GM19328 (cell line): Measurements from ENCODE around the gene PAM16.

Experiments
- ATAC-seq: cut with Tn5 transposase; IDR thresholded peaks from one replicate; pipeline ENCODE4 v1.9.1; 2021; ENCODE audit warnings: mild to moderate bottlenecking, moderate library complexity; ENCODE audit not compliant: unreplicated experiment

PAM16 gene

DNA sequence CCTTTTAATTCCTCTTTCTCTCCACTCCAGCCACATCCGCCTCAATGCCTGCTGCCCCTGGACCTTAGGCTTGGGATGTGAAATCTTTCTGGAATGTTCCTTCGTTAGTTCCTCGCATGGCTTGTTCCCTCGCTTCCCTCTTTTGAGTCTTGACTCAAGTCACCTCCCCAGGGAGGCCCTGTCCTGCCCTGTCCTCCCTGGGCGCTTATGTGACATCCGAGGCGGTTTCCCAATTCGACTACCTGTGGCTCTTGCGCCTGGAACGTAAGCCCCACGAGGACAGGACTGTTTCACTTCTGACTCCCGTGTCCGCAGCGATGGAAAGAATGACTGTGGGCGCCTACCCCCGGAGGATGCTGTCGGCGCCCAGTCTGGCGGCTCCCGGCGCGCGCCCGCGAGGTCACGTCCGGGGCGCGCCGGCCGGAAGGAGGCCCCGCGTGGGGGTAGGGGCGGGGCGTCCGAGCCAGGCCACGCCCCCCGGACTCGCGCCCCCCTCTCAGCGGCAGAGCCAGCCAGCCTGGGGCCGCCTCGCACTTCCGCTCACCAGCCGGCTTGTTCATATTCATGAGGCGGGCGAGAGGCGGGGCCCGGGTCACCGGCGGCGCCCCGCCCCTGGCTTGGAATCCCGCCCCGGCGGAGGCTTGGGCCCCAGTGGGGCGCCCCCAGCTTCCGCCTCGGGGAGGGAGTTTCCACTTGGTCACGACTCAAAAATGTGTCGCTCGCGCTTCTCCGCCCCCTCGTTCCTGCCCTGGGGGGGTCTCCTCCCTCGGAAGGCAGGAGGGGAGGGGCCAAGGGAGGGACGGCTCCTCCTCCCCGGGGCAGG lies 43.7 kb downstream of the PAM16 start:
- peak; percentile 85 for ATAC-seq

DNA sequence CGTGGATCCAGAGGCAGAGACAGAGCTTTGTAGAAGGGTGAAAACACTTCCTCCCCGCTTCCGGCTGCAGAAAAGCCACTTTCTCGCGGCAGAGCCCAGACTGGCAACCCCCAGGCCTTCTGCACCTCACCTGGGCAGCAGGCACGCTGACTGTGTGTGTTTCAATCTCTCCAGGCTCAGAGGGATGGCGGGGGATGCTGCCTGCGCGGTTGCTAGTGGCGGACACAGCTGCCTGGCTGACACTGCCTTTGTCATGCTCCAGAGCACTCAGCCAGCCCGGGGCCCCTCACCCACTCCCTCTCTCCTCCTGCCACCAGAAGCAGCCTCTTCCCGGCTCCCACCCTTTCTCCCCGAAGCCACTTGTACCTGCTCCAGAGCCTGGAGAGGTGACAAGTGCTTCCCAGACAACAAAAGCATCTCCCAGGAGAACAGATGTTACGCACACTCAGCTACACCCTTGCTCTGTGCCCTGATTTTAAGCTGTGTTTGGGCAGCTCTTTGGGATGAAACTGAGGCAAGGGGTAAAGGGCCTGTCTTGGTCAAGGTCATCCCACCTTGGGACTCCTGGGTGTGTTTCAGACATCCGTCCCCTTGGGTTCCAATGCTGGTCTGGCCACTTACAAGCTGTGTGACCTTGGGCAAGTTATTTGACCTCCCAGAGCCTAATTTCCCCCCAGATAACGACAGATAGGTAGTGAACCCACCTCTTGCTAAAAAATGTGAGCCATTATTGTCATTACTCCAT lies 44.5 kb downstream of the PAM16 start:
- no peak for ATAC-seq

DNA sequence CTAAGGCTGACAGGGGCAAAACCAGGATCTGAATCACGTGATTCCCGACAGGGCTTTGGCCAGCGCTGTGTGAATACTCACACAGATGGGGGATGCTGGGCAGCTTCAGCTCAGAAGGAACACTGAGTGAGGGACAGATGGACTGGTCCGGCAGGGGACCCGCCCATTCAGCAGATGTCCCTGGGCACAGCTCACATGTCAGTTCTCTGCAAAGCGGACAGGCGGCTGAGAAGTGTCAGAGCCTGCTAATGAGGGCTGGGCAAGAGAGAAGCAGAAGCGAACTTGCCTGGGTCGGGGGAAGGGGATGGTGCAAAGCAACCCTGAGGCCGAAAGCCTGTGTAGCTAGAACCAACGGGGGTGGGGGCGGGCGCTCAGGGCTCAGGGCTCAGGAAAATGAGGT lies 47.1 kb downstream of the PAM16 start:
- no peak for ATAC-seq

DNA sequence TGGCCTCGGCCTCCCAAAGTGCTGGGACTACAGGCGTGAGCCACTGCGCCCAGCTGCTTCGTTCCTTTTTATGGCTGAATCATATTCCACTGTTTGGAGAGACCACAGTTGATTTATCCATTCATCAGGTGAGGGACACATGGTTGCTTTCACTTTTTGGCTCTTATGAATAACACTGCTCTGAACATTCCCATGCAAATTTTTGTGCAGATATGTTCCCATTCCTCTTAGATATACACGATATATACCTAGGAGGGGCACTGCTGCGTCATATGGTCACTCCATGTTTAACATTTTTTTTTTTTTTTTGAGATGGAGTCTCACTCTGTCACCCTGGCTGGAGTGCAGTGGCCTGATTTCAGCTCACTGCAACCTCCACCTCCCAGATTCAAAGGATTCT lies 49.2 kb downstream of the PAM16 start:
- no peak for ATAC-seq

DNA sequence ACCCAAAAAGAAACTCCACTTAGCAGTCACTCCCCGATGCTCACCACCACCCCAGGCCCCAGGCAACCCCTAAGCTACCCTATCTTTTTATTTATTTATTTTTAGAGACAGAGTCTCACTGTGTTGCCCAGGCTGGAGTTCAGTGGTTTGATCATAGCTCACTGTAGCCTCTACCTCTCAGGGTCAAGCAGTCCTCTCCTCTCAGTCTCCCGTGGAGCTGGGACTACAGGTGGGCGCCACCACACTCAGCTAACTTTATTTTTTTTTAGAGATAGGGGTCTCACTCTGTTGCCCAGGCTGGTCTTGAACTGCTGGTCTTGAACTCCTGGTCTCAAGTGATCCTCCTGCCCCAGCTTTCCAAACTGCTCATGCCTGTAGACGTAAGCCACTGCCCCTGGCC lies 49.9 kb downstream of the PAM16 start:
- no peak for ATAC-seq

DNA sequence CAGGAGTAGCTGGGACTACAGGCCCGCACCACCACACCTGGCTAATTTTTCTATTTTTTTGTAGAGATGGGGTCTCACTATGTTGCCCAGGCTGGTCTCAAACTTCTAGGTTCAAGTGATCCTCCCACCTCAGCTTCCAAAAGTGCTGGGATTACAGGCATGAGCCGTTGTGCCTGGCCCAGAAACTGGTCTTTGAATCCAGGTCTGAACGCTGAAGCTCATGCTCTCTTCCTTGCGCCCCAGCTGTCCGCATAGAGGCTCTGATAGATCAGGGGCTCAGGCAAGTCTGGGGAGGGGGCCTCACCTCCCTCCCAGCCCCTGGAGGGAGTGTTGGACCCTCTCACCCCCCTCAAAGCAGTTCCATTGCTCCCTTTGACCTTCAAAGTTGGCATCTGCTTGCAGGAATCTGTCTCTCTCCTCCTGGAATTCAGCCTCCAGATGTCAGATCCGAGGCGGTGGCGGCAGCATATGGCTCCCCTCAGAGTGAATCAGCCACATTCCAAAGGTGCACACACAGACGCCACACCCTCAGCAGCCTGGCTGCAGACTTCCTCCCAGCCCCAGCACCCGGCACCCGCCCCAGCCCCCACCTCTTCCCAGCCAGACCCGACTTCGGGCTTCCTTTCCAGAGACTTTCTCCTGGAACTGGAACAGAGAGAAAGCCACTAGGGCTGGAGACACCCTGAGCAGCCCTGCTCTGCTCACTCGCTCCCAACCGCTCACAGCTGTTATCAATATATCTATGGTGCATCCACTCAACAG lies 52.2 kb downstream of the PAM16 start:
- no peak for ATAC-seq

DNA sequence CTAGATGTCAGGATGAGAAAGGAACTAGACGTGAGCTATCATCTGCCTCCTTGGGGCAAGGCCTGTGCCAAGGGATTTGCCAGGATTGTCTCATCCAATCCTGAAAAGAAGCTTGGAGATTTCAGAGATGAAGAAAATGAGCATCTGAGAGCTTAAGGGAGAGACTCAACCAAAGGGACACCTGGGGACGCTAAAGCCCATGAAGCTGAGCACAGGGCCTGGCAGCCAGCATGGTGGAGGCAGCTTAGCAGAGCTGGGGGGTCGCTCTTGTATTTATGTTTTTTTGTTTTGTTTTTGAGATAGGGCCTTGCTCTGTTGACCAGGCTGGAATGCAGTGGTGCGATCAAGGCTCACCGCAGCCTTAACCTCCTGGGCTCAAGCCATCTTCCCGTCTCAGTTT lies 53.6 kb downstream of the PAM16 start:
- no peak for ATAC-seq

DNA sequence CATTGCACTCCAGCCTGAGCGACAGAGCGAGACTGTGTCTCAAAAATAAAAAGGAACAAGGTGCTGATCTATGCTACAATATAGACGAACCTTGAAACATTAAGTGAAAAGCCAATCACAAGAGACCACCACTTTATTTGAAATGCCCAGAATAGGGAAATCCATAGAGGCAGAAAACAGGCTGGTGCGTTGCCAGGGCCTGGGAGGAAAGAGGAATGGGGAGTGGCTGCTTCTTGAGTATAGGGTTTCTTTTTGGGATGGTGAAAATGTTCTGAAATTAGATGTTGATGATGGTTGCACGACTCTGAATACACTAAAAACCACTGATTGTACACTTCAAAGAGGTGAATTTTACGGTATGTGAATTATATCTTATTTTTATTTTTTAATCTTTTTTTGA lies 55.5 kb downstream of the PAM16 start:
- no peak for ATAC-seq

DNA sequence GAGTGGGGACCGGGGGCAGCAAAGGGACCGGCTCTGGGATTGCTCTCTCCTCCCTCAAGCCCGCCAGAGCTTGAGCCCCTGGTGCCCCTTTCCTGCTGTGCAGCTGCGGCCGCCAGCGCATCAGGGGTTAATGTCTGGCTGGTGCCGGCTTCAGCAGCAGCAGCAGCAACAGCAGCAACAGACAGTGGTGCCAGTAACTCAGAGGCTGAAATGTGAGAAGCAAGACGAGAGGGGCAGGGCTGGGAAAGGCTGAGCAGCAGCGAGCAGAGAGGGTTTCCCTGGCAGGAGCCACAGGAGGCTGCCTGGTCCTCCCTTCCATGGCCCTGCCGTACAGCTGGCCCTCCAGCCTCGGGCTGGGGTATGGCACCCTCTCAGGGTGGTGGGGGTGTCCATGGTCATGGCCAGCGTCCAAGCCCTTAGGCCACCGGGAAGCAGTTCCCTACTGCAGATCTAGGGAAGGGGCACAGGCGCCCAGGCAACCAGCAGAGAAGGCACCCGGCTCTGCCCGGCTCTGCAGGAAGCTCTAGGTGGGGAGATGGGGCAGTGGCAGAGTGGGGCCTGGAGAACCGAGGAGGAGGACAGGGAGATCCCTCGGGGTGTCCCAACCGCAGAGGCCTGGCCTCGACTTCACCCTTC lies 57.2 kb downstream of the PAM16 start:
- ATAC-seq, result no peak

DNA sequence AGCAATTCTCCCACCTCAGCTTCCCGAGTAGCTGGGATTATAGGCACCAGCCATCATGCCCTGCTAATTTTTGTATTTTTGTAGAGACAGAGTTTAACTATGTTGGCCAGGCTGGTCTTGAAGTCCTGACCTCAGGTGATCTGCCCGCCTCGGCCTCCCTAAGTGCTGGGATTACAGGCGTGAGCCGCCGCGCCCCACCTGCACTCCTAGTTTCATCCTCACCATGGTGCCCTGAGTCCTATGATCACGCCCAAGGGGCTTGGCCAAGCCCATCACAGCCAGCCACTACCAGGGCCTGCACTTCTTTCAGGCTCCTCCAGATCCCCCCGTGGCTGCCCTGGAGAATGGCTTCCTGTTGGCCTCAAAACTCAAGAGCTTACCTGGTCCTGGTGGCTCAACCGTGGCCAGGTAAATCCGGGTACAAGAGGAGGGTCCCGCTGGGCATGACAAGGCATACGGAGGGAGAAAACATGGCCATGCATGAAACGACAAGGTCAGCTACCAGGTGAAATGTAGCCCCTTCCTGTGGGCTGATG lies 57.9 kb downstream of the PAM16 start:
- ATAC-seq, result no peak

DNA sequence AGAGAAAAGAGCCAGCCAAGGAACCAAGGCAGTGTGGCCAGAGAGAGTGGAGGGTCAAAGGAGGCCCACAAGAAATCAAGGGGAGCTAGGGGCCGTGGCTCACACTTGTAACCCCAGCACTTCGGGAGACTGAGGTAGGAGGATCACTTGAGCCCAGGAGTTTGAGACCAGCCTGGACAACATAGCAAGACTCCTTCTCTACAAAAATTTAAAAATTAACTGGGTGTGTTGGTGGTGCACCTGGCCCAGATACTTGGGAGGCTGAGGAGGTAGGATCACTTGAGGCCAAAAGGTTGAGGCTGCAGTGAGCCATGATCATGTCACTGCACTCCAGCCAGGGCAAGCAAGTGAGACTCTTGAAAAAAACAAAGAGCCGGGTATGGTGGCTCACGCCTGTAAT lies 59.4 kb downstream of the PAM16 start:
- no peak for ATAC-seq
